SW 1271 (cell line): ENCODE measurements around the gene HCN3.

ENCODE experiments used
- DNase-seq, 2 experiments: peaks; one replicate each; lab custom pipeline; 2025; lab: John Stamatoyannopoulos, UW

Gene HCN3

DNA sequence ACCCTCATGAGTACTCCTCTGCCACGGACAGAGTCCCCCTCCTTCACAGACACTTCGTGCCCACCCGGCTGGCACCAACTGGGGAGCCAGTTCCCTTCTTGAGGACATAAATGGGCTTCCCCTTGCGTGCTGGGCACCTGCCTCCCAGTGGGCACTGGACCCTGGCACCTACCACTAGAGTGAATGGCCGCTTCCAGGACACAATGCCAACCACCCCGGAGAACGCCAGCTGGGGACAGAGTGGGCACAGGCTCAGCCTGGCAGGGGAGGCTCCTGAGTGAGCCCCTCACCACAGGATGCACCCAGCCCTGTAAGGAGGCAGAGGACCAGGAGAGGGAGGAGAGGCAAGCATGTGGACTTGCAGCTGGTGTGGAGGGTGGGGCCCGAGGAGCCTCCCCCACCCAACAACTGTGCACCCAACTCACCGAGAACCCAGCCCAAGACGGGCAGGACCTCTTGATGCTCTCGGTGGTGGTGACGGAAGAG lies 23.0 kb upstream of the HCN3 start:
- no peak for DNase-seq

DNA sequence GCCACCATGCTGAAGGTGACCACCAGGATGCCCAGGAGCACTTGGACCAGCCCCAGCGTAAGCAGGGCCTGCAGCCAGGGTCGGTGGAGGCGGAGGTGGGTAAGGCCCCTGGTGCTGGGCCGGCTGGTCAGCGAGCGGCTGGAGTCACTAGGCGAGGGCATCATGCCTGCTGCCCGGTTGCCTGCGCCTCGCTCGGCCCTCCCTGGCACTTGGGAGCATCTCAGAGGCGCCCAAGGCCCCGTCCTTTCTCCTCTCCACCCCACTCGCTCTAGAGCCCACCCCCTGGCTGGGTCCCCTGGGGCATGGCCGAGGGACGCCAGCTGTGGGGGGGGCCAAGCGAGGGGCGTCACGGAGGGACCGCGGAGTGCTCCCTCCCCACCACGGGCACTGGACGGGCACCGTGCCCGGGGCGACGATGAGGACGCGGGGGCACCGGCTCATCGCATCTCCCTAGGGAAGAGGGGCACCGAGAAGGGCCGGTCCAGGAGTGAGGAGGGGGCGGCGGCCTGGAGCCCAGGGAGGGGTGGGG lies 22.5 kb upstream of the HCN3 start:
- no peak for DNase-seq

DNA sequence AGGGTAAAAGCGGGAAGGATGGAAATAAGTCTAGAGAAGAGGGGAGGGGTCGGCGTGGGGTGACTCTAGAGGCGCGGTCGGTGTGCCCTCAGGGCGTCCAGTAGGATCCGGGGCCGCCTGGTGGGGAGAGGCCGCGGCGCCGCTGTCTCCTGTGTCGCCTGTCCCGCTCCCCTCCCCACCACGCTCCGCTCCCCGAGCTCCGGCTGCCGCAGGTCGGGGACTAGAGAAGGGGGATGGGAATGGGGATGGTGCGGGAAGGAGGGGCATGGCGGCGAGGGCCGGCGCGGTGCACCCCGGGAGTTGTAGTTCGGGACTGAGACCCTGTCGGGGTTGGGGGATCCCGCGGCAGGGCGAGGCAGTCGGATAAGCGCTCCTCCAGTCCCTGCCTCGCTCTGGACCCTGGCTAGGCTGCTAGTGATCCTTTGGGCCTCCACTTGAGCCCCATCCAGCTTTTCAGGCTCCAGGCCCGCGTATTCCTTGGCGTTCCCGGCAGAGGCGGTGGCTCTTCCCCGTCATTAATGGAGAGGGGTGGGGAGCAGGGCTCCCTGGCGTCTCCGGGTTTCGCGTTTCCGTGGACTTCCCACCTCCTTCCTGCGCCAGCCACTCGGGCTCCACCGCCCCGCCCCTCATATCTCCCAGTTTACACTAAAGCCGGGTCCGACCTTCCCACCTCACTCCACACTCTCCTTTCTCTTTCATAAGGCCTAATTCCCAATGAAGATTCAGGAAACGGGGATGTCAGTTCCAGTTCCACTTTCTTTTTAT lies 21.8 kb upstream of the HCN3 start, which contains the start of gene ENTREP3:
ENTREP3 (minus strand) TSS at position 241 of the 765 bp plus-strand sequence. CDS start 606 bp downstream, outside the sequence.
- DNase-seq = peak; percentile 34 to 35

DNA sequence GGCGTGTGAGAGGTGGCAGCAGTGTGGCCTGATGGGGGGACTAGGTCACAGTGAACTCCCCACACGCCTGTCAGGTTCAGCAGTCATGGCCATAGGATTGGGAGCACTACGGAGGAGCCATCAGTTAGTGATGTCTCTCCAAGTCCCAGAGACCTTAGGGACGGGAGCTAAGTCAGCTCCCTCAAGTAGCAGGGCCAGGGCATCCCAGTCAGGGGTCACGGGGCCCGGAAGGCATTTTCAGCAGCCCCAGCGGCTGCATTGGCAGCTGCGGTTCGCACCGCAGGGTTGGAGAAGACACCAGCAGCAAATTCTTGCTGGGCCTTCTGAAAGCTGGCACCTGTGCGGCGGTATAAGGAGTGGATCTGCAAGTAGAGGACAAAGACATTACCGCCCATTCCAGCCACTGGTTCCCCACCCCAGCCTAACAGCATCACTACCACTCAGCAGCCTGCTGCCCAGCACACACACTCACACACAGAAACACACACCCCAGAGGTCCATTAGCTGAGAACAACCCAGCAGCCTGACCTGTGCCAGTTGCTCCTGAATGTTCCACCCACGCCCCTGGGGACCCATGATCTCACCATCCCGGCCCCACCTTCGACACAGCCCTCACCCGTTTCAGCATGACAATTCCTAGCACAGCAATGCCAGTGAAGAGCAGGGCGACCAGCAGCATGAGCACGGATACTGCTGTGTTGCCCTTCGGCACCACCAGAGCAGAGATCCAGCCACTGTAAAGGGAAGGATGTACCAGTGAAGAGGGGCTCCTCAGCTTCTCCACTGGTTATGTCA lies 21.0 kb upstream of the HCN3 start:
- DNase-seq = no peak

DNA sequence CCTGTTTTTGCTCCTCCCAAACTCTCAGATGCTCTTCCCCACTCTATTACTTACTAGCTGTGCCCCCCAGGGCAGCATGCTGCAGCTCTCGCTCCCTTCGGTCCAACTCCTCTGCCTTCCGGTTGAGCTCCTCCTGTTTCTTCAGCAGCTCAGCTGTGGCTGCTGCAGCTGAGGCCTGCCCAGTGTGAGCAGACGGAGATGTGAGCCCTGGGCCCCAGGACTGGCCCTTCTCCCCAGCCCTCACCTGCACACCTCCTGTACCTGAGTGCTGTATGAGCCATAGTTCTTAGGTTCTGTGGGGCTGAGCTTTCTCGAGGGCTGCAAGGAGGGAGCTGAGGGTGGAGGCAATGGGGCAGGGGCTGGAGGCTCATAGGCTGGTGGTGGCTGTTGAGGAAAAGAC lies 17.0 kb upstream of the HCN3 start:
- DNase-seq = no peak

DNA sequence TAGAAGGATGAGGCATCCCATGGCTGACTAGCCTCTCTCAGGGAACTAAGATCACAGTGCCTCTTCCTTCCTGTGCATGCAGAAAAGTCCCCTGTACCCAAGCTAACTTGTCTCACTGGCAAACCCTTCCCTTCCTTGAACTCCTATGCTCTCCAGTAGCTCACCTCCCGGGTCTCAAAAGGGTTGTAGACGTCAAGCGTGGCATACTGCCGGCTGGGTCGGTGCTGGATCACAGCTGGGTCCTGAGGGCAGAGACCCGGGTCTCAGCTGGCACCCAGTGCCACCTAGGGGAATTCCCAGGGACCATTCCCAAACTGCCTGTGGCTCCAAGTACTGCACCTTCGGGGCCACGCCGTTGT lies 15.8 kb upstream of the HCN3 start:
- DNase-seq = no peak

DNA sequence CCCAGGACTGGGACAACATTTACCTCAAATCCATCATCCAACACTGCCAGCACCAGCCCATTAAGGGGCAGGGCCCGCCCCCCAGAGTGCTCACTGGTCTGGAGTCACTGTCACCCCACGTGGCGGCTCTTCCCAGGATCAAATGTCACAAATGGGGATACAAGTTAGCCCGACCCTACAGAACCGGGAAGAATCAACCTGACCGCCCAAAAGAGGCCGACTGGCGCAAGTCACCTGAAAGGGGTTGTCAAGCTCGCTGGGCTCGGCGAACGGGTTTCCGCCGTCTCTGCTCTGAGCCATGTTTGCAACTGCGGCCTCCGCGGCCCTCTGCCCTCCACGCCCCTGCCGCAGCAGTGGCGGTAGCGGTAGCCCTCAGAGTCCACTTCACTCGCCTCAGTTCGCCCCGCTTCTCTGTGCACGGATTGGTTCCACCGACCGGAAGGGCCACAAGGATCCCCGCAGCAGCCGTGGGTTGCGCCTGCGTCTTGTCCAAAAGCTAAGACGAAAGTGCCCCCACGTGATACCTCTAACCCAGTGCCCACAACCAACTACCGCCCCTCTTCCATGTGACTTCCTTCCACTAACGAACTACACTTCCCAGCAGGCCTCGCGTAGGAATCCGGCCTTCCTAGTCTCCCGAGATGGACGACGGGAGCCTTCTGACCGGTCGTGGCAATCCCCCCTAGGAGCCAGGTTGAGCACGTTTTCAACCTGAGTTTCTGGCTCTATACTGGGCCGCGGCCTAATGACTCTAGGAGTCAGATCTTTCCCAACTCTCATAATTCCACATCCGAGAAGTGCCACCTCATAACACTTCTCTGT lies 15.2 kb upstream of the HCN3 start, which contains the start of gene SCAMP3:
SCAMP3 (minus strand) TSS at position 509 of the 822 bp plus-strand sequence; CDS start at position 300, 209 bp downstream.
- peak; percentile 84 to 94 for DNase-seq

DNA sequence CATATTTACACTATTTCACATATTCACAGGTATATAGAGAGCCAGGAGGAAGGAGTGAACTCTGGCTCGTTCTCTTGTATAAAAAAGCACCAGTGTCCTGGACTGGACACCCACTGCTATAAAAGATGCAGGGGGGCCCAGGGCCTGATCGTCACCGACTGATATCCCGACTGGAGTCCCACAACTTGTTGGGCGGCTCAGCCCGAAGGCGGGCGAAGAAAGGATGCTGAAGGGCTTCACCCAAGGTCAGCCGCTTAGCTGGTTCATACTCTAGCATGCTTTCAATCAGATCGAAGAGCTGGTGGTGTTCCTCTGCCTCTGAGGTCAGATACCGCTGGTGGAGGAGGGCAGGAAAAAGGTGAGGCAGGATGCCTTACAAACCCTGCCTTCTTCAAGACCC lies 14.2 kb upstream of the HCN3 start:
- DNase-seq = no peak

DNA sequence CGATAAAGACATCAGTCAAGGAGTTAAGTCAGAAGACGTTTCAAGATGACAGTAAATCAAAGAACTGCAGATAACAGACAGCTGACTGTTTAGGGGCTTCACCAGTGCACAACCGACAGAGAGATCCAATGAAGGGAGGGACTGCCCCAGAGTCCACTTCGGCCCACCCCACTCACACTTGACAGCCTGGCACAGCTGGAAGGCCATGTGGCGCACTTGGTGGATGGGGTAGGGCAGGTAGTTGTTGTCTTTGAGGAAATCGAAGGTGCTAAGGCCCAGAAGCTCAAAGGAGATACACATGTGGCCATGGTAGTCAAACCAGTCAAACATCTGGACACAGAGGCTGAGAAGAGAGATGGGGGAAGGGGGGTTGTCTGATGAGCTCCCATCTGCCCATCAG lies 10.7 kb upstream of the HCN3 start:
- no peak for DNase-seq

DNA sequence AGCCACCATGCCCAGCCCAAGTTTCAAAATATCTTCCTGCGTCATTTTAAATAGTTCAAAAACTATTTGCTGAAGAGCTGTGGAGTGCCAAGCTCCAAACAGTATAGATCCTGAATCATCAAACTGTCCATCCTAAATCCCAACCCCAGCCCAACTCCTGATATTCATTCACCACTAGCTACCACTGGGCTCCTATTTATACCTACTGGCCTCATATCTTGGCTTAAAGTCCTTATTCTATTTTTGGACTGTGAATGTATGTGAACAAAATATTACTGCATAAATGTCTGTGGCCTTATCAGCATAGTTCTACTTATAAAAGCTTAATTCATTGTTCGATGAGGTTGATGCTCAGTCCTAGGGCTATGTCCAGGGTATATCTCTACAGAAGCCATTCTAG lies 9.9 kb upstream of the HCN3 start:
- no peak for DNase-seq

DNA sequence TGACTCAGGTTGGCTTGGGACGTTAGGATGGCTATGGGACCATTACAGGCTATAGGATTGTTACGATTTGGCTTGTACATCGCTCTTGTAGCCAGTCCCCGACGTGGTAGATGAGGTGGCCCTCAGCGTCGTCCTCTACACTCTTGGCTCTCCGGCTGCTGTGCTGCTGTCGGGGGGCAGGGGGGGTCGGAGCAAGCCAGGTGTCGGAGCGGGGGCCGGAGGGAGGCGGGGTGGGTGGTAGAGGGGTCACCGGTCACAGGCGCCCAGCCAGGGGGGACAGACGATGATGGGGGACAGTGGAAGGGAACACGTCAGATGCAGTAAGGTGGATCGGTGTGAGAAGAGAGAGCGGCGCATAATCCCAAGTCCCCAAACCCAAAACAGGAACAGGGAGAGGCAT lies 8.6 kb upstream of the HCN3 start:
- no peak for DNase-seq

DNA sequence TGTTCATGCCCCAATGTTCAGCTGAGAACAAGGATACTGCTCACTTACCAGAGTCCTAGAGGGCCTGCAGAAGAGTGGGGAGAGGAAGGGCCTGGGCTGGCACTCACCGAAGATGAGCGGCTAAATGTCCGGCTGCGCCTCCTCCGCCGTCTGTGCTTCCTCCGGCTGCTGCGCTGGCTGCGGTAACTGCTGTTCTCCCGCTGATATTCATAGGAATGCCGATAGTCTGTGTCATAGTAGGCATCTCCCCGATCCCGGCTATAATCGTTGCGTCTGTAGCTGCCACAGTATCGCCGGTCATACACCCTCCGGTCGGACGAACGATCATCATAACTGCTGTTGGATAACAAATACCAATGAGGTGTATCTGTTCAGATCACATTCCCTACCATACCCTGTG lies 7.9 kb upstream of the HCN3 start:
- no peak for DNase-seq

DNA sequence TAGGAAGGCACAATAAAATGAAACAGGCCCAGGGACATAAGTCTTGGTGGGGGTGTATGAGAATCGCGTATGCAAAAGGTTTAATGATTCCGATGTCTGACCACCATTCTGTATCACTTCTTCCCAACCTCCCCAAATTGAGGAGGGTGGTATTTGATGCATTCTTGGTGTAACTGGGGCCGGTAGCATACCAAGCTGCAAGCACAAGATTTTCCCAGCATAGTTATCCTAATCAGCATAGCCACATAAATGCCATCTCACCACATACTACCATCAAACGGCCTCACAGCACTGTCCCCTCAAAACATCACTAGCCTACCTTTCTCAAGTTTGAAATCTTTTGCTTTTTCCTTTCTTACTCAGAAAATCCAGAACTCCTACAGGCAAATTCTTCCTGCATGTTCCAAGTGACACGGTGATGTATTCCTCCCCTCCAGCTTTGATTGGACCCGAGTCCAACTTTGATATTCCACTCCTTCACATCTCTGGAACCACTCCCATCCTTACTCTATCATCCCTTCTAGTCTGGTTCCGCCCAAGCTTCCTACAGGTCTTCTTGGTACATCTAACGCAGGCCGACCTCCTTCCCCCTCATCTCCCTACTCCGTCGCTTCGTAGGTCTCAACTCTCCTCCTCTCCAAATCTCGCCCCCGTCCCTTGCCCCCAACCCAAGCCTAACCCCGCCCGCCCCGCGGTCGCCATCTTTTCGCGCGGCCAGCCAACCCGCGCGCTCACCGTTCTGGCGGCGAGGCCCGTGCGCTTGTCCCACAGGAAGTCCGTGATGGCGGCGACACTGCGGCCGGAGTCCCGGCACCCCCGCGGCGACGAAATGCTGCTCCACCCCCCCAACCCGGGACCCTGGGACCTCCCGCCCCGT lies 4.6 kb upstream of the HCN3 start:
- DNase-seq = peak in 1 of 2 experiments; percentile 63

DNA sequence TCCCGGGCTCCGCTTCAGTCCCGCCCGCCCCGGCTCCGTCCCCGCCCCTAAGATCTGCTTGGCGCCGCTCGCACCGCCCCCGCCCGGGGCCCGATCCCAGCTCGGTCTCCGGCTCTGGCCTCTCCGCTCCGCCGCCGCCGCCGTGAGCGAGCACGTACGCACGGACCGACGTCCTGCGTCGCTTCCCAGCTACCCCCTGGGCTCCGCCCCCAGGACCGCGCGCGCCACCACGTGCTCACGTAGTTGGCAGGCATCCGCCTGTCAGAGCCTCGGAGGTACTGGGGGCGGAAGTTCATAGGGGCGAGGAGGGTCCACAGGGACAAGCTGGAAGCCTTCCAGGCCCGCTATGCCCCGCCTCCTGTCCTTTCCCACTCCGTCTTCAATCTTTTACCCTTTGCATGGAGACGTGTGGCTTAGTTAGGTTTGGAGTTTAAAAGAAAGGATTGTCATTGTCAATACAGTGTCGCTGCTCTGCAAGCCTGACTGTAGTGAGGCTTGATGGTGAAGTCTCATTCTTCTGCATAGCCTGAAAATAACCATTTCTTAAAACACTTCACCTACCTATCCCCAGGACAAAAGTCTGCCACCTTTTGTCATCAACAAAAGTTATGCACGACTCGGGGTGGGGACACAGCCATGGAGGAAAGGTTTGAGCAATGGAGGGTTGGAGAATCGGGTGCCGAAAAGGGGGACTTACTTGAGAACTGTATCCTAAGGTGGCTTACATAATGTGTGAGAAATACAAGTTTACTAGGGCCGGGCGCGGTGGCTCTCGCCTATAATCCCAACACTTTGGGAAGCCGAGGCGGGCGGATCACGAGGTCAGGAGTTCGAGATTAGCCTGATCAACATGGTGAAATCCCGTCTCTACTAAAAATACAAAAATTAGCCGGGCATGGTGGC lies 3.7 kb upstream of the HCN3 start, which contains the start of gene CLK2:
CLK2 (minus strand) TSS at position 162 of the 903 bp plus-strand sequence. CDS start 2,527 bp downstream, outside the sequence.
- DNase-seq = peak; percentile 75 to 85

DNA sequence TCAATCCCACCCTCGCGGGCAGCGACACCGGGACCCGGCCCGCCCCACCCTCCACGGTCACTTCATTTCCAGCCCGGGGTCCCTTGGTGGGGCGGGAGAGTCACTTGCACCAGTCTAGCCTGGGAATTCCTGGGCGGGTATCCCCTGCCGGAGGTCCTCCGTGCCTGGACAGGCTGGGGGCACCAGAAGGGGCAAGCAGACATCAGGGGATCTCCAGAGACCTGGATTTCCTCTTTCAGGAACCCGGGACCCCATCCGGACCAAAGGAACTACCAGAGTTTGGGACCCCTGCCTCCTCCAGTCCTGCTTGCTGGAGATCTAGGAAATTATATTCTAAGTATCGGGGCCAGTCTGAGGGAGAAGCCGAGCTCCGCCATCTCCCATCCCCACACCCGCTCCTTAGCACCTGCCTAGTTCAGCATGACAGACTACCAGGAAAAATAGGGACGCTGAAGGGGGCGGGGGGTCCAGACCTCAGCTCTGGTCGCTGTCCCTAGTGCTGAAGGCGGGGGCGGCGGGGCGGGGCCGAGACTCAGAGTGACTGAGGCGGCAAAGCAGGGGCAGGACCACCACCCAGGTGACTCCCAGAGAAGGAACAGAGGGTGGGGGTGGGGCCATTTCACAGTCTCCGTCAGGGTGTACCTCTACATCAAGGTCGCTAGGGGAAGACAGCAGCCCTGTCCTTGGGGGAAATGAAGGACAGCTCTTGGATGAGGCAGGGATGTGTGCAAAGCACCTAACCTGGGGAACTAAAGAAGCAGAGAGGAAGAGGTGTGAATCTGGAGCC lies 832 bp downstream of the HCN3 start:
- peak in 1 of 2 experiments; percentile 34 for DNase-seq

DNA sequence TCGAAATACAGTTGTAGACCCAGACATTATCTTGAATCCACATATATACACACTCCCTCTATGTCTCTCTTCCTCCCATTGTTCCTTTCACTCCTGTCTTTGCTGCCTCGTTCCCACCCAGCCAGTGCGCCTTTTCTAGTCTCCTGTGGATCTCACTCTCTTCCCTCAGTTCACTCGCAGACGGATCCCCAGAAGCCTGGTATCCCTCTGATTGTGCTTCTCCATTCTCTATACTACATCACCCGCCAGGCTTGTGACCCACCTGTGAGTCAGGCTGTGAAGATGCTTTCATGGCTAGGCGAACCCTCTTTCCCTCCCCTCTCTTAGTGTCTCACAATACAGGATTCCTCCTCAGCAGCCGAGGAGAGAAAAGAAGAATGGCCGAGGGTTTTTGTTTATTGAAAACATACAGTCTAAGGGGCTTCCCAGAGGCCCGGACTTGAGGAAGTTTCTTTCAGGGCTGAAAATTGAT lies 1.5 kb downstream of the HCN3 start:
- DNase-seq = no peak

DNA sequence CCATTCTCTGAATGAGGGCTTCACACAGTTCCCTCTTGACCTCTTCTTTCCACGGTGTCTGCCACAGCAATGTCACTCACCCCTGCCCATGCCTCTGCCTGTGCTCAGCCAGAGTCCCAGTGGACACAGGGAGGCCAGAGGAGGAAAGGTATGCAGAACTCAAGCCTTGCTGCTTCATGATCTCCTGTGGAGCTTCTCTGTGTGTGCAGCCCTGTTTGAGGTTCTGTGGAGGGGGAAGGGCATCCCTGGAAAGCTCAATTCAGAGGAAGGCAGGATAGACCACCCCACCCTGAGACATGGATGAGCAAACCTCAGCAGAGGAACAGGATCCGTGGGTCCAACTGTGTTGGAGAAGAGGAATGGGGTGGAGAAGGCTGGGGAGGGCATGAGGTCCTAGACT lies 2.0 kb downstream of the HCN3 start:
- DNase-seq = no peak

DNA sequence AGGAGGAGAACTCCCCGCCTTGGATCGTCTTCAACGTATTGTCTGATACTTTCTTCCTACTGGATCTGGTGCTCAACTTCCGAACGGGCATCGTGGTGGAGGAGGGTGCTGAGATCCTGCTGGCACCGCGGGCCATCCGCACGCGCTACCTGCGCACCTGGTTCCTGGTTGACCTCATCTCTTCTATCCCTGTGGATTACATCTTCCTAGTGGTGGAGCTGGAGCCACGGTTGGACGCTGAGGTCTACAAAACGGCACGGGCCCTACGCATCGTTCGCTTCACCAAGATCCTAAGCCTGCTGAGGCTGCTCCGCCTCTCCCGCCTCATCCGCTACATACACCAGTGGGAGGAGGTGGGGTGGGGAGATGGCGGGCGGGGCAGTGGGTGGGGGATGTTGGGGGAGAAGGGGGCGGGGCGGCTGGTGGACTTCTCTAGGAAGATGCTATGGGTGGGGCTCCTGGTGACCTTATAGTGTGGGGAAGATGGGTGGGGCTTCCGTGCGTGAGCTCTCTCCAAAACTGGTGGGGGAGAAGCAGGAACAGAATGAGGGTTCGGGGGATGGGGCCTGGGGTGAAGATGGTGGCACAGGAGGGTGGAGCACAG lies 5.3 kb downstream of the HCN3 start:
- no peak for DNase-seq
